Smooth muscle cell of the brain vasculature (primary cell): ENCODE measurements around the gene ENG.

ENCODE experiments used
- DNase-seq: peaks from one replicate; pipeline ENCODE4 v3.0.0-alpha.2; 2012; ENCODE audit warnings: low read depth, low spot score

Gene ENG

DNA sequence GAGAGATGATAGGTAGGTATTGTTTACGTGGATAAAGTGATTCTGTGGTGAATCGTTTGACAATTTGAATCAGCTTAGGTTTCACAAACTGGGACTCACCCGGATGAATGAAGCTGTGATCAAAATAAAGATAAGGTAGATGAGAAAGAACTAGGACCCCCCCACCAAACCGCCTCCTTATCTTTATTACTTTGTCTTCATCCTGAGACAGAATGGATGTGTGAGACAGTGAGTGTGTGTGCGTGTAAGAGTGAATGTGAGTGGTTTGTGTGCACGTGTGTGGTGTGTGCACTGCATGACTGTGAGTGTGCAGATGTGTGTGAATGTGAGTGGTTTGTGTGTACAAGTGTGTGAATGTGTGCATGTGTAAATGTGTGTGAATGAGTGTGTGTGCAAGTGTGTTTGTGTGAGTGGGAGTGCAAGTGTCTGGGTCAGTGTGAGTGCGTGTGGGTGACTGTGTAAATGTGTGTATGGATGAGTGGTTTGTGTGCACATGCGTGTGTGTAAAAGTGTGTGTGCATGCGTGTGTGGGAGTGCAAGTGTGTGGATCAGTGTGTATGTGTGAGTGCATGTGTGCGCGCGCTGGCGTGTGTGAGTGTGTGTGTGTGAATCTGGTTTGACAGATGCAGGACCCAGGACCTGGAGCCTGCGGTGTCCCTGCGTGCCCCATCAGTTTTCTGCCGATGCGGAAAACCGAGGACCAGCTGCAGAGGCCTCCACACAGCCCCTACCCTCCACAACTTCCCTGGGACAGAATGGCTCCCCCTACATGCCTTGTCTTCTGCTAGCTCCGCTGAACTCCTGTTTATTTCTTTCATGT, 11.4 kb upstream of the ENG start:
- no peak for DNase-seq

GRCh38 chr9:127863191-127863621, 8.7 kb upstream of the ENG start:
- no peak for DNase-seq

GRCh38 chr9:127862075-127863011, 7.9 kb upstream of the ENG start:
- DNase-seq: no peak

- no peak for DNase-seq
Observed at GRCh38 chr9:127860779-127861178, 6.3 kb upstream of the ENG start.

GRCh38 chr9:127860260-127860659, 5.8 kb upstream of the ENG start:
- DNase-seq: no peak

DNA sequence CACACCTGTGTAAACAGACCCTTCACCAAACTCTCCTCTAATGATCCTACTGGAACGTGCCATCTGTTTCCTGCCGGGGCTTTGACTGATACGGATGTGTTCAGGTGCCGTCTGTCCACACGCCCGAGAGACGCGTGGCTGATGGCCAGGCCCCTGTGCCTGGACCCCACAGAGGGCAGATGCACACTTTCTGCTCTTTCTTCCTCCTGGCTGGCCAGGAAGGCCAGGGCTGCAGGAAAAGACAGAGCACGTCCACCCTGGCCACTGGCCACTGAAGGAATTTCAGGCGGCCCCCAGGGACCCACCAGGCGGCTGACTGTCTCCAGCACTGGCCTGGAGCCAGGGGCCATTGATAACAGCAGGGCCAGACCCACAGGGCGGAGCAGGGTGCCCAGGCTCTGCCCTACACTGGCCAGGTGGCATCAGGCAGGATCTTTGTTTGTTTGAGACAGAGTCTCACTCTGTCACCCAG, 3.6 kb upstream of the ENG start:
- no peak for DNase-seq

DNA sequence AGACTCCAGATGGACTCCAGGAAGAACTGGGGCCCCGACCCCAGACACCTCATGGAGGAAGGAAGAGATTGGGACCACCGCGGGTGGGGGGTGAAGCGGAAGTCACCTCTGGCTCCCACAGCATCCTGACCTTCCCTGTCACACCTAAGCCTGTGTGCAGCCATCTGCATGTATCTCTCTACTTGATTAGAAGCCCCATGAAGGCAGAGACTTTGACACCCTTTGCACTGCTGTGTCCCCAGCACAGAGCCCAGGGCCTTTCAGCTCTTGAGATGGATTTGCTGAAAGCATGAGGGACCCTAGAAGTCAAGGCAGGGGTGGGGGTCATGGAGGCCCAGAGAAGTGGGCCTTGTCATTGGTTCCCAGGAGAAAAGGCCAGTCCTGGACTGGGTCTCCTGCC, 2.8 kb upstream of the ENG start:
- DNase-seq: no peak

- no peak for DNase-seq
Observed at GRCh38 chr9:127856729-127857116, 2.3 kb upstream of the ENG start.

- no peak for DNase-seq
Observed at GRCh38 chr9:127856094-127856728, 1.8 kb upstream of the ENG start.

- DNase-seq: no peak
Observed at GRCh38 chr9:127855522-127855921, 1.1 kb upstream of the ENG start.

- DNase-seq: no peak
Observed at GRCh38 chr9:127854960-127855359, 502 bp upstream of the ENG start.

- DNase-seq: no peak
Observed at GRCh38 chr9:127853312-127854183, 910 bp downstream of the ENG start.

DNA sequence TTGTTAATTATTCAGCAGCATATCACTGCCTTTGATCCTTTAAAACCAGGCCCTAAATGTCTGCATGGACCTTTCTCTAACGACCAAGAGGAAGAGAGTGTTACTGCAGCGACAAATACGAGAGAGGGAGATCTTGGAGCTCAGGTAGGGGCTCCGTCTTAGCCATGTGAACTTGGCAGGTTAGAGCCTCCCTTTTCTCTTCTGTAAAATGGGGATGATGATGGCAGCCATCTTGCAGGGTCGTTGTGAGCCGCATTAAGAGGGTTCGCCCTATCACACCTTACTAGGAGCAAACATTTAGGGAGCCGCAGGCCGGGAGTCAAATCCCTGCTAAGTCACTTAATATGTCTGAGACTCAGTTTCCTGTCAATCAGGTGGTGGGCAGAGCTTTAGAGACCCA, 1.6 kb downstream of the ENG start:
- DNase-seq: no peak

DNA sequence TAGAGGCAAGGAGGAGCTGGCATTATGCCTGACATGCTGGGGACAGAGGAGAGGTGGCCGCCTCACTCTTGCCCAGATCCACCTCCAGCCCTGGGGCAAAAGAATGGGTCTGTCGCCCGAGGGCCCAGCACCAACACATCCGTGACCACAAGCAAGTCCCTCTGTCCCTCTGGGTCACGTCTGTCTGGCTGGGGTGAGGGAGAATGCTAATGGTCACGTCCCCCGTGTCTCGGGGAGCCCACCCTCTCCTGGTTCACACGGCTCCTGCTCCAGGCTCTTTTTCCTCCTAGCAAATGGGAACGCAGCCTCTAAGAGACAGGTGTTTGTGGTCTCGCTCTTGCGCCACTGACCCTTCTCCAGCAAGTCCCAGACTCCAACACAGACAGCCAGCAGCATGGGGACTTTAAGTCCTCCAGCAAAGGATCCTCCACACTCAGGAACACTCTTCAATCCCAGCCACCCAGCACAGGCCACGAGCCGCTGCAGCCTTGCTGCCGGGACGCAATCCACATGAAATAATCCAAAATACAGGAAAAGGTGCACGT, 4.1 kb downstream of the ENG start:
- no peak for DNase-seq

- DNase-seq: no peak
Observed at GRCh38 chr9:127848756-127849504, 5.5 kb downstream of the ENG start.

DNA sequence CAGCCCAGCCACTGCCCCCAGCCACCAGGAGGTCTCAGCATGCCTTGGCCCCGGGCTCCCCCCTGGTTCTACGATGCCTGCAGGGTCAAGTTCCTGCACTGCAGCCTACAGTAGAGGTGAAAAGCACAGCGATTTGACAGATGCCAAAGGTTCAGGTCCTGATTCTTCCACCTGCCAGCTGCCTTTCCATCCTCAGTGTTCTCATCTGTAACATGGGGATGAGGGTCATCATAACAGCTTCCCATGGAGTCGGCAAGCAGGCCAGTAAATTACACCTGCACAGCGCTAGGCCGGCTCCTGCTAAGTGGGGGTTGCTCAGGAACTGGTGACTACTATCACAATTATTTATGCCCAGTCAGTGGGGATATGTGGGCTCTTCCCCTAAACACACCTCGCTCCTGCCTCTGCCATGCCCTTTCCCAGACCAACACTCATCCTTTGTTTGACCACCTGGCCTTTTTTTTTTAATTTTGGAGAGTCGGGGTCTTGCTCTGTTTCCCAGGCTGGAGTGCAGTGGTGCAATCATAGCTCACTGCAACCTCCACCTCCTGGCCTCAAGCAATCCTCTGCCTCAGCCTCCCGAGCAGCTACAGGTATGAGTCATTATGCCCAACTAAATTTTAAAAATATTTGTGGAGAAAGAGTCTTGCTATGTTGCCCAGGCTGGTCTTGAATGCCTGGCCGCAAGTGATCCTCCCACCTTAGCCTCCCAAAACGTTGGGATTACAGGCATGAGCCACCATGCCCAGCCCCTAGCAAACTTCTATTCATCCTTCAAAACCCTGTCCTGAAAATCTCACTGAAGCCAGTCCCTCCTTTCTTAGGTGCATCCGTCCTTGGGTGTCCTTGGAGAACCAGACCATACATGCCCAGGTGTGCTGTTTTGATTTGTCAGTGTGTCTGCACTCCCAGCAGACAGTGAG, 6.4 kb downstream of the ENG start:
- DNase-seq: no peak

DNA sequence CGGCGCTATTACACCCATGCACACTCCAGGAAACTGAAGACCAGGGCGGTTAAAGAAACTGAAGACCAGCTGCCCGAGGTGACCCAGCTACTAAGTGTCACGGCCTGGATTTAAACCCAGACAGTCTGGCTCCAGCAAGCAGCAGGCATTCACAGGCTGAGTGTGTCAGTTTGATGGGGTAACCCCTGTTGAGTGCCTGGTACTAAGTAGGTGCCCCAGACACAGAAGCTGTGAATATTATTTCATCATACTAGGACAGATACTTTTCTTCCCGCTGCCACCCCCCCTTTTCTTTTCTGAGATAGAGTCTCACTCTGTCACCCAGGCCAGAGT, 7.3 kb downstream of the ENG start:
- DNase-seq: no peak

GRCh38 chr9:127846443-127847177, 7.8 kb downstream of the ENG start:
- DNase-seq: no peak
